ENCODE results near the gene CAP2.

The CAP2 gene

GRCh38 chr6:17506531-17506930, 113.1 kb downstream of the CAP2 start:
- Histone ChIP-seq H3K36me3 (ENCODE audit: control insufficient read depth, low read length) (no peaks in the 10 kb centered on the region), H3K27ac (ENCODE audit: low read depth, low read length) (no peak overlapping the region)
- TF ChIP-seq CTCF (IDR thresholded peaks at IDR 0.05; ENCODE audit: low read depth, low read length, poor library complexity, severe bottlenecking) (no peak), EZH2phosphoT487 (IDR thresholded peaks at IDR 0.05; ENCODE audit: borderline replicate concordance, low read length) (no peak)

GRCh38 chr6:17506962-17507361, 113.6 kb downstream of the CAP2 start:
- no peaks in the 10 kb centered on the region for H3K4me1 ChIP-seq (ENCODE audit: control insufficient read depth, low read length)
- H3F3A ChIP-seq (ENCODE audit: control insufficient read depth, insufficient read depth): no peaks in the 10 kb centered on the region
- H3K27ac ChIP-seq (ENCODE audit: low read depth, low read length): no peak overlapping the region
- H3K4me2 ChIP-seq (ENCODE audit: low read length): no peak overlapping the region
- H3K9me2 ChIP-seq (replicated peaks; ENCODE audit: control insufficient read depth, low read length): no peaks in the 10 kb centered on the region
- no peak for TF ChIP-seq EZH2phosphoT487 (IDR thresholded peaks at IDR 0.05; ENCODE audit: borderline replicate concordance, low read length)
- TF ChIP-seq CTCF (IDR thresholded peaks at IDR 0.05; ENCODE audit: low read depth, low read length, poor library complexity, severe bottlenecking): no peak
- no peaks in the 10 kb centered on the region for H3K9me3 ChIP-seq (ENCODE audit: control insufficient read depth, insufficient read depth, low read length)
- 0 out of 2 replicates have a peak, but pooled peaks cover 4% of the 10 kb centered on the region for H3K27me3 ChIP-seq (ENCODE audit: control insufficient read depth, low read length)
- H3K79me2 ChIP-seq (ENCODE audit: control insufficient read depth, low read length): no peaks in the 10 kb centered on the region
- no peaks in the 10 kb centered on the region for H4K20me1 ChIP-seq (ENCODE audit: control insufficient read depth, insufficient read depth, low read depth, low read length)
- no peaks in the 10 kb centered on the region for H3K36me3 ChIP-seq (ENCODE audit: control insufficient read depth, low read length)
- H3K4me3 ChIP-seq (ENCODE audit: low read length): no peak overlapping the region

More at GRCh38 chr6:17506531-17506930, 113.1 kb downstream of the CAP2 start:
- Histone ChIP-seq H3K9me3 (ENCODE audit: control insufficient read depth, insufficient read depth, low read length) (no peaks in the 10 kb centered on the region), H3K4me3 (ENCODE audit: low read length) (no peak overlapping the region), H3F3A (ENCODE audit: control insufficient read depth, insufficient read depth) (no peaks in the 10 kb centered on the region), H3K27me3 (ENCODE audit: control insufficient read depth, low read length) (0 out of 2 replicates have a peak, but pooled peaks cover 4% of the 10 kb centered on the region), H3K9me2 (replicated peaks; ENCODE audit: control insufficient read depth, low read length) (no peaks in the 10 kb centered on the region), H3K79me2 (ENCODE audit: control insufficient read depth, low read length) (no peaks in the 10 kb centered on the region), H3K4me2 (ENCODE audit: low read length) (no peak overlapping the region), H4K20me1 (ENCODE audit: control insufficient read depth, insufficient read depth, low read depth, low read length) (no peaks in the 10 kb centered on the region), H3K4me1 (ENCODE audit: control insufficient read depth, low read length) (no peaks in the 10 kb centered on the region)

GRCh38 chr6:17511084-17511483, 117.7 kb downstream of the CAP2 start:
- Histone ChIP-seq H3K4me2 (ENCODE audit: low read length) (no peak overlapping the region), H3K9me3 (ENCODE audit: control insufficient read depth, insufficient read depth, low read length) (no peaks in the 10 kb centered on the region), H3K4me3 (ENCODE audit: low read length) (no peak overlapping the region), H3K27ac (ENCODE audit: low read depth, low read length) (no peak overlapping the region), H3K4me1 (ENCODE audit: control insufficient read depth, low read length) (no peaks in the 10 kb centered on the region), H3K27me3 (ENCODE audit: control insufficient read depth, low read length) (no peaks in the 10 kb centered on the region), H3F3A (ENCODE audit: control insufficient read depth, insufficient read depth) (no peaks in the 10 kb centered on the region), H3K9me2 (replicated peaks; ENCODE audit: control insufficient read depth, low read length) (no peaks in the 10 kb centered on the region), H3K36me3 (ENCODE audit: control insufficient read depth, low read length) (no peaks in the 10 kb centered on the region), H4K20me1 (ENCODE audit: control insufficient read depth, insufficient read depth, low read depth, low read length) (no peaks in the 10 kb centered on the region), H3K79me2 (ENCODE audit: control insufficient read depth, low read length) (no peaks in the 10 kb centered on the region)
- TF ChIP-seq CTCF (IDR thresholded peaks at IDR 0.05; ENCODE audit: low read depth, low read length, poor library complexity, severe bottlenecking): no peak
- TF ChIP-seq EZH2phosphoT487 (IDR thresholded peaks at IDR 0.05; ENCODE audit: borderline replicate concordance, low read length): no peak

All from DOHH2 (cell line).